DND-41 (cell line): ENCODE measurements around the gene BTBD3.

Experiments used
- ATAC-seq: fragments of 200-7000 bp; cut with Tn5 transposase; 3 replicates; pipeline ENCODE4 v1.9.1; 2021; ENCODE audit warnings: low read depth; ENCODE audit not compliant: insufficient read depth
- DNase-seq: peaks from one replicate; pipeline ENCODE4 v3.0.0-alpha.2; 2020
- H2AFZ ChIP-seq: 2 replicates; pipeline ENCODE4 v1.6.0; 2012; ENCODE audit warnings: low read depth, low read length
- H3K27ac ChIP-seq: 2 replicates; pipeline ENCODE4 v1.5.1; 2012; ENCODE audit warnings: low read length, inconsistent platforms
- H3K27me3 ChIP-seq: fragments of 200-600 bp; sonication (generic); 2 replicates; pipeline ENCODE4 v1.6.0; 2012; ENCODE audit warnings: low read length, mild to moderate bottlenecking, inconsistent platforms; ENCODE audit not compliant: insufficient read depth, poor library complexity
- H3K36me3 ChIP-seq: 2 replicates; pipeline ENCODE4 v1.5.1; 2012; ENCODE audit warnings: low read length, inconsistent platforms; ENCODE audit not compliant: insufficient read depth
- H3K4me1 ChIP-seq: 2 replicates; pipeline ENCODE4 v1.5.1; 2012; ENCODE audit warnings: mild to moderate bottlenecking, low read length; ENCODE audit not compliant: insufficient read depth
- H3K4me2 ChIP-seq: 2 replicates; pipeline ENCODE4 v1.6.0; 2012; ENCODE audit warnings: mild to moderate bottlenecking, moderate library complexity, low read length, inconsistent platforms; ENCODE audit not compliant: insufficient read depth
- H3K4me3 ChIP-seq, 2 experiments: fragments of 200-600 bp in 1 of 2; shearing (Covaris generic) in 1 of 2; 2 replicates each; pipeline ENCODE4 v1.5.1; 2012 to 2016; ENCODE audit warnings: inconsistent platforms in 2 of 2, low read length in 2 of 2, mild to moderate bottlenecking in 2 of 2, low read depth in 1 of 2, moderate library complexity in 1 of 2
- H3K79me2 ChIP-seq: 2 replicates; pipeline ENCODE4 v1.6.0; 2012; ENCODE audit warnings: low read length, inconsistent platforms; ENCODE audit not compliant: insufficient read depth
- H3K9ac ChIP-seq: 2 replicates; pipeline ENCODE4 v1.6.0; 2012; ENCODE audit warnings: low read depth, mild to moderate bottlenecking, inconsistent platforms, low read length, moderate library complexity
- H3K9me3 ChIP-seq: 2 replicates; pipeline ENCODE4 v1.5.1; 2012; ENCODE audit warnings: low read length, moderate library complexity, mild to moderate bottlenecking, inconsistent platforms; ENCODE audit not compliant: insufficient read depth, severe bottlenecking
- H4K20me1 ChIP-seq: 2 replicates; pipeline ENCODE4 v1.6.0; 2012; ENCODE audit warnings: low read length; ENCODE audit not compliant: insufficient read depth
- EZH2 ChIP-seq: IDR thresholded peaks from 3 replicates; pipeline ENCODE4 v1.6.1; 2012; ENCODE audit warnings: borderline replicate concordance, low read depth, mild to moderate bottlenecking, moderate library complexity, low read length, inconsistent platforms; ENCODE audit not compliant: severe bottlenecking
- TF ChIP-seq, protein P1 (sequence below): IDR thresholded peaks from 2 replicates; pipeline ENCODE4 v1.5.1; 2012; ENCODE audit warnings: borderline replicate concordance, low read length, moderate library complexity, mild to moderate bottlenecking; ENCODE audit not compliant: poor library complexity, severe bottlenecking; ENCODE audit errors: extremely low read depth

Gene BTBD3

DNA sequence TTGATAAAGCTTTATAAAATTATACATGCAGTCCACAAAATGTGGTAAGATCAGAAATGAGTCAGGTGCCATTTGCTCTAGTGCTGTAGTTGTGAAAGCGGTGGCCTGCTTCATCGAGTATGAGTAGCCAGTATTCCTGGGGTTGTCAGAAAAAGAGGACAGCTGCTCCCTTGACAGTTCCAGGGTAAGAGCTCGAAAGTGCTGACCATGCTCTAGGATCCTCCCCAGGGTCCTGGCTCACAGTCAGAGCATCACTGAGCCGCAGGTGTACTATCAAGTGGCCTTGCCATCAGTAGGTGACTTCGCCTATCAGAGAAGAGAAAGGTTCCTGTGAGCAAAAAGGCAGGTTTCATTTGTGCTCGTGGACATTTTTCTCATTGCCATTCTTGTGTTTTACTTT is 3.6 kb downstream of the BTBD3 start:
- no peak overlapping the region for H3K9ac ChIP-seq
- H3K4me1 ChIP-seq, result no peaks in the 10 kb centered on the region
- H3K79me2 ChIP-seq, result peaks cover 28% of the 10 kb centered on the region
- no peak overlapping the region for H3K27ac ChIP-seq
- DNase-seq, result no peak
- no peak for ATAC-seq
- H2AFZ ChIP-seq, result no peak overlapping the region
- no peaks in the 10 kb centered on the region for H3K9me3 ChIP-seq
- TF ChIP-seq, protein P1, sequence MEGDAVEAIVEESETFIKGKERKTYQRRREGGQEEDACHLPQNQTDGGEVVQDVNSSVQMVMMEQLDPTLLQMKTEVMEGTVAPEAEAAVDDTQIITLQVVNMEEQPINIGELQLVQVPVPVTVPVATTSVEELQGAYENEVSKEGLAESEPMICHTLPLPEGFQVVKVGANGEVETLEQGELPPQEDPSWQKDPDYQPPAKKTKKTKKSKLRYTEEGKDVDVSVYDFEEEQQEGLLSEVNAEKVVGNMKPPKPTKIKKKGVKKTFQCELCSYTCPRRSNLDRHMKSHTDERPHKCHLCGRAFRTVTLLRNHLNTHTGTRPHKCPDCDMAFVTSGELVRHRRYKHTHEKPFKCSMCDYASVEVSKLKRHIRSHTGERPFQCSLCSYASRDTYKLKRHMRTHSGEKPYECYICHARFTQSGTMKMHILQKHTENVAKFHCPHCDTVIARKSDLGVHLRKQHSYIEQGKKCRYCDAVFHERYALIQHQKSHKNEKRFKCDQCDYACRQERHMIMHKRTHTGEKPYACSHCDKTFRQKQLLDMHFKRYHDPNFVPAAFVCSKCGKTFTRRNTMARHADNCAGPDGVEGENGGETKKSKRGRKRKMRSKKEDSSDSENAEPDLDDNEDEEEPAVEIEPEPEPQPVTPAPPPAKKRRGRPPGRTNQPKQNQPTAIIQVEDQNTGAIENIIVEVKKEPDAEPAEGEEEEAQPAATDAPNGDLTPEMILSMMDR, result no peak
- no peak for TF ChIP-seq EZH2
- H3K36me3 ChIP-seq, result peaks cover 39% of the 10 kb centered on the region
- H4K20me1 ChIP-seq, result peaks cover 38% of the 10 kb centered on the region; the same call in 1 of the 2 replicates
- H3K4me2 ChIP-seq, result no peak overlapping the region
- no peaks in the 10 kb centered on the region for H3K27me3 ChIP-seq
- no peak overlapping the region for H3K4me3 ChIP-seq

DNA sequence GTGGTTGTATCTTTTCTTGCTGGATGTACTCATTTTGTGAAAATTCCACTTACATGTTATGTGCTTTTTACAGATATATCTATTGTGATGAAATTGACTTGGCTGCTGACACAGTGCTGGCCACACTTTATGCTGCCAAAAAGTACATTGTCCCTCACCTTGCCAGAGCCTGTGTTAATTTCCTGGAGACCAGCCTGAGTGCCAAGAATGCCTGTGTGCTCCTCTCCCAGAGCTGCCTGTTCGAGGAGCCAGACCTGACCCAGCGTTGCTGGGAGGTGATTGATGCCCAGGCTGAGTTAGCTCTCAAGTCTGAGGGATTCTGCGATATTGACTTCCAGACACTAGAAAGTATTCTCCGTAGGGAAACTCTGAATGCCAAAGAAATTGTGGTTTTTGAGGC is 4.9 kb downstream of the BTBD3 start:
- H3K4me3 ChIP-seq, result no peak overlapping the region
- H3K79me2 ChIP-seq, result peaks cover 16% of the 10 kb centered on the region
- no peak overlapping the region for H2AFZ ChIP-seq
- H3K9ac ChIP-seq, result no peak overlapping the region
- ATAC-seq (no peak), DNase-seq (no peak)
- H3K27me3 ChIP-seq, result no peaks in the 10 kb centered on the region
- H3K4me1 ChIP-seq, result no peaks in the 10 kb centered on the region
- H4K20me1 ChIP-seq, result peaks cover 33% of the 10 kb centered on the region; the same call in 1 of the 2 replicates
- no peak overlapping the region for H3K4me2 ChIP-seq
- no peak overlapping the region for H3K27ac ChIP-seq
- TF ChIP-seq EZH2, result no peak
- TF ChIP-seq, protein P1, result no peak
- no peaks in the 10 kb centered on the region for H3K9me3 ChIP-seq
- peaks cover 46% of the 10 kb centered on the region for H3K36me3 ChIP-seq

DNA sequence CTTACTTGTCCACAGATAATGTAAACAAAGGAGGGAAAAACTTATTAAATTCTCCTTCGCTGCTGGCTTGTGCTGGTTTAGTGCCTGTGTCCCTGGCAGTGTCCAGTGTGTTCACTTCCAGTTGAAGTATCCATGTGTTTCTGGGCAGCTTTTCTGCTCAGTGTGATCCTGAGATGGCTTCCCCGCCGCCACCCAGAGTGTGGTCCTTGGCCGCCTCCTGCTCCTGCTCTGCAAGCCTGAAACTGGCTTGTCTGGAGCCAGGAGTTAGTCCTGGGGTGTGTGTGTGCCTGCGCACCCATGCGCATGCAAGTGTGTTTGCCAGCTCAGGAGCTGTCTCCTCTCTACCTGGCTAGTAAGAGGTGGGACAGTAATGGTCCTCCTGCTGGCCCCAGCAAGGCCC is 7.2 kb downstream of the BTBD3 start:
- DNase-seq, result no peak
- Histone ChIP-seq H3K79me2 (no peaks in the 10 kb centered on the region), H3K9ac (no peak overlapping the region), H3K27me3 (no peaks in the 10 kb centered on the region), H3K4me2 (no peak overlapping the region), H3K36me3 (peaks cover 44% of the 10 kb centered on the region), H4K20me1 (peaks cover 13% of the 10 kb centered on the region; the same call in 1 of the 2 replicates), H3K4me3 (no peak overlapping the region), H3K4me1 (no peaks in the 10 kb centered on the region), H3K27ac (no peak overlapping the region), H3K9me3 (no peaks in the 10 kb centered on the region), H2AFZ (no peak overlapping the region)
- no peak; the same call in 2 of the 3 replicates for ATAC-seq
- TF ChIP-seq, protein P1, result no peak
- no peak for TF ChIP-seq EZH2
